Sigmoid colon (tissue), 7 donors: ENCODE data around the gene SEH1L. TPM values are rescaled to one million over a fixed set of nuclear protein-coding genes. Genes with fewer than 3 reads are reported as not detected.

ENCODE experiments used
- DNase-seq: peaks from one replicate; pipeline ENCODE4 v3.0.0-alpha.2; 2019
- H3K27ac ChIP-seq, 4 donors: fragments of 200-600 bp; sonication (generic); one replicate each; pipeline ENCODE4 v1.5.1; 2016 to 2019; ENCODE audit warnings: mild to moderate bottlenecking in 1 of 4
- H3K27me3 ChIP-seq, 3 donors: fragments of 200-600 bp; sonication (generic); one replicate each; pipeline ENCODE4 v1.5.1; 2019; ENCODE audit warnings: mild to moderate bottlenecking in 1 of 3
- H3K36me3 ChIP-seq, 4 donors: fragments of 200-600 bp; sonication (generic); one replicate each; pipeline ENCODE4 v1.5.1; 2016 to 2019
- H3K4me1 ChIP-seq, 4 donors: fragments of 200-600 bp; sonication (generic); one replicate each; pipeline ENCODE4 v1.5.1; 2017 to 2019
- H3K4me3 ChIP-seq, 4 donors: fragments of 200-600 bp; sonication (generic); one replicate each; pipeline ENCODE4 v1.5.1; 2017 to 2019; ENCODE audit warnings: mild to moderate bottlenecking in 2 of 4, moderate library complexity in 1 of 4
- H3K9me3 ChIP-seq, 4 donors: fragments of 200-600 bp in 3 of 4; sonication (generic) in 3 of 4; one replicate each; pipeline versions ENCODE4 v1.5.1 to v1.6.1; 2013 to 2019
- CTCF ChIP-seq, 4 experiments: fragments of 450-650 bp in 3 of 4; fragments of 200-600 bp in 1 of 4; IDR thresholded peaks; one replicate each; pipeline ENCODE4 v1.5.1; 2016 to 2019; ENCODE audit warnings: antibody characterized with exemption in 4 of 4, mild to moderate bottlenecking in 3 of 4, moderate library complexity in 2 of 4
- EP300 ChIP-seq, 4 donors: sonication (generic); formaldehyde crosslinking; IDR thresholded peaks; one replicate each; pipeline ENCODE4 v1.6.1; 2017; ENCODE audit warnings: antibody characterized with exemption in 4 of 4
- POLR2A ChIP-seq, 2 donors: fragments of 450-650 bp; IDR thresholded peaks; one replicate each; pipeline ENCODE4 v1.6.1; 2016; ENCODE audit warnings: antibody characterized with exemption in 2 of 2, mild to moderate bottlenecking in 2 of 2, moderate library complexity in 2 of 2
- POLR2AphosphoS5 ChIP-seq, 4 donors: sonication (generic); formaldehyde crosslinking; IDR thresholded peaks; one replicate each; pipeline ENCODE4 v1.6.1; 2017; ENCODE audit warnings: antibody characterized with exemption in 4 of 4
- WGBS, 2 donors: extraction: QIAGEN DNeasy Blood & Tissue Kit; methylation state at CpG; one replicate each; pipeline ENCODE4 v1.1.7; 2013; 5-methylcytosine and 5-hydroxymethylcytosine counted together
- intact Hi-C: fragments of 100-400 bp; cut with DNase I; formaldehyde crosslinking; loops from one replicate; pipeline ENCODE4 v1.15.1; 2023
- polyA plus RNA-seq, 3 donors: library from polyadenylated mRNA; stranded (reverse); fragments of 200-250 nt; gene quantifications; one replicate each; pipeline ENCODE4 v1.2.3, GENCODE V29; 2013
- total RNA-seq, 4 donors: library from RNA; depleted of rRNA; stranded (reverse); fragments of >200 nt; gene quantifications; one replicate each; pipeline ENCODE4 v1.1.0, GENCODE V29; 2016
- donor health status: healthy with polysubstance abuse.
- donor health status: Bipolar disorder and iron deficiency.
- donor health status: healthy.

SEH1L gene
- total and polyA plus RNA-seq, 7 donors: 15.3 to 38.1 (median 16.3) TPM

- DNase-seq: peak; percentile 99
- H3K27ac ChIP-seq: peak within 1 kb of the TSS; percentile 81 to 88 (median 87)
- H3K4me3 ChIP-seq: peak within 1 kb of the TSS; percentile 66 to 86 (median 71)
- WGBS, 2 donors: 0% methylated on average over 73 of the region's 73 CpGs
- no peaks in the 10 kb centered on the region for H3K27me3 ChIP-seq
- H3K9me3 ChIP-seq: no peaks in the 10 kb centered on the region
- H3K36me3 ChIP-seq: peaks cover 0 to under 1% (median 0%) of the 10 kb centered on the region in 4 donors
- intact Hi-C loops: loop anchor here (1.0 to 5.0 kb wide), 3 partner anchors 43 to 736 kb away; partner anchors contain the start of genes FAM210A, PTPN2, RNMT and SEH1L
- H3K4me1 ChIP-seq: peaks cover 0 to 29% (median 20%) of the 10 kb centered on the region in 4 donors
- peak in 3 of 4 donors; percentile 86 to 93 (median 91) for TF ChIP-seq POLR2AphosphoS5 (IDR thresholded peaks at IDR 0.05)
- TF ChIP-seq EP300 (IDR thresholded peaks at IDR 0.05): no peak
- peak; percentile 44 to 66 for TF ChIP-seq POLR2A (IDR thresholded peaks at IDR 0.05)
- no peak for TF ChIP-seq CTCF (IDR thresholded peaks at IDR 0.05)
Observed at GRCh38 chr18:12990967-12991820, 43.4 kb downstream of the SEH1L start, which contains the start of gene CEP192. CEP192 (plus strand) TSS chr18:12991362; CDS start chr18:12999425, 8,063 bp downstream.

GRCh38 chr18:12991821-12992179, 44.0 kb downstream of the SEH1L start:
- WGBS, 2 donors: 0% methylated on average over 7 of the region's 7 CpGs
- TF ChIP-seq CTCF (IDR thresholded peaks at IDR 0.05) (no peak), POLR2AphosphoS5 (IDR thresholded peaks at IDR 0.05) (no peak), POLR2A (IDR thresholded peaks at IDR 0.05) (no peak), EP300 (IDR thresholded peaks at IDR 0.05) (no peak)
- H3K27ac ChIP-seq: peak overlapping the region; percentile 81 to 88 (median 87)
- DNase-seq: no peak
- no peaks in the 10 kb centered on the region for H3K27me3 ChIP-seq
- no peaks in the 10 kb centered on the region for H3K36me3 ChIP-seq
- H3K4me1 ChIP-seq: peaks cover 0 to 29% (median 20%) of the 10 kb centered on the region in 4 donors
- peak overlapping the region; percentile 66 to 86 (median 71) for H3K4me3 ChIP-seq
- intact Hi-C loops: loop anchor here (1.0 to 5.0 kb wide), 3 partner anchors 43 to 736 kb away; partner anchors contain the start of genes FAM210A, PTPN2, RNMT and SEH1L
- no peaks in the 10 kb centered on the region for H3K9me3 ChIP-seq

GRCh38 chr18:12993439-12993838, 45.6 kb downstream of the SEH1L start:
- DNase-seq: no peak
- Histone ChIP-seq H3K36me3 (no peaks in the 10 kb centered on the region), H3K27ac (no peak overlapping the region), H3K27me3 (no peaks in the 10 kb centered on the region), H3K4me1 (peaks cover 0 to 29% (median 22%) of the 10 kb centered on the region in 4 donors), H3K9me3 (no peaks in the 10 kb centered on the region), H3K4me3 (no peak overlapping the region)
- WGBS, 2 donors: 88 to 94% methylated on average over 2 of the region's 2 CpGs
- intact Hi-C loops: loop anchor here (5.0 kb wide), 2 partner anchors 111 to 734 kb away; partner anchors contain the start of genes FAM210A, PTPN2 and RNMT
- TF ChIP-seq EP300 (IDR thresholded peaks at IDR 0.05) (no peak), POLR2AphosphoS5 (IDR thresholded peaks at IDR 0.05) (no peak), CTCF (IDR thresholded peaks at IDR 0.05) (no peak), POLR2A (IDR thresholded peaks at IDR 0.05) (no peak)

- peaks cover 0 to 3% (median 0%) of the 10 kb centered on the region in 4 donors for H3K36me3 ChIP-seq
Observed at GRCh38 chr18:12995424-12995823, 47.6 kb downstream of the SEH1L start.

More at GRCh38 chr18:12995424-12995823, 47.6 kb downstream of the SEH1L start:
- H3K27me3 ChIP-seq: no peaks in the 10 kb centered on the region
- intact Hi-C loops: no loop called here
- 70 to 98% methylated on average over 2 of the region's 2 CpGs for WGBS, 2 donors
- no peak overlapping the region for H3K4me3 ChIP-seq
- TF ChIP-seq EP300 (IDR thresholded peaks at IDR 0.05) (no peak), POLR2A (IDR thresholded peaks at IDR 0.05) (no peak), POLR2AphosphoS5 (IDR thresholded peaks at IDR 0.05) (no peak), CTCF (IDR thresholded peaks at IDR 0.05) (no peak)
- no peaks in the 10 kb centered on the region for H3K9me3 ChIP-seq
- H3K4me1 ChIP-seq: peaks cover 0 to 25% (median 20%) of the 10 kb centered on the region in 4 donors
- no peak overlapping the region for H3K27ac ChIP-seq
- DNase-seq: no peak
